GM19043 (cell line): ENCODE data around the gene BSCL2.
A peak's percentile ranks its signal among the peaks of the same experiment; 100 is the strongest.
"Not testable (repeated sequence)": the region's sequence is repeated elsewhere in the genome, so short reads cannot be mapped to it uniquely, and the experiment has no call there.

Experiments used
- ATAC-seq: cut with Tn5 transposase; IDR thresholded peaks from one replicate; pipeline ENCODE4 v1.9.1; 2021; ENCODE audit warnings: low read depth; ENCODE audit not compliant: unreplicated experiment

BSCL2 gene

GRCh38 chr11:62719302-62719978 is 12.2 kb upstream of the BSCL2 start:
- no peak for ATAC-seq

- no peak for ATAC-seq
Measured at GRCh38 chr11:62716816-62717215, 9.6 kb upstream of the BSCL2 start.

DNA sequence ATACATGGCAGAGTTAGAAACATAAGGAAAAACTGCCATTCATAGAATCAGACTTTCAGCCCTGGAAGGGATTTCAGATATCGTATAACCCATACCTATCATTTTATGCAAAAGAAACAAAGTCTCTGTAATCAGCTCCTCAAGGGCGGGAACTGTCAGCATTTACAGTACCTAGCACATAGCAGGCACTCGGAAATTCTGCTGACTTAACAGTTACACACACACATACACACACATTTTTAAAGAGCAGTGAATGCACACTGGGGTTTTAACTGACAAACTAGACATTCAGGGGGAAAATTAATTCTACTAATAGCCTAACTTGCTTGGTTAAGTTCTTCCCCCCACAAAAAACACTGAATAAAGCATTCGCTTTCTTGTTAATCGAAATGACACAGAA is 9.0 kb upstream of the BSCL2 start:
- no peak for ATAC-seq

DNA sequence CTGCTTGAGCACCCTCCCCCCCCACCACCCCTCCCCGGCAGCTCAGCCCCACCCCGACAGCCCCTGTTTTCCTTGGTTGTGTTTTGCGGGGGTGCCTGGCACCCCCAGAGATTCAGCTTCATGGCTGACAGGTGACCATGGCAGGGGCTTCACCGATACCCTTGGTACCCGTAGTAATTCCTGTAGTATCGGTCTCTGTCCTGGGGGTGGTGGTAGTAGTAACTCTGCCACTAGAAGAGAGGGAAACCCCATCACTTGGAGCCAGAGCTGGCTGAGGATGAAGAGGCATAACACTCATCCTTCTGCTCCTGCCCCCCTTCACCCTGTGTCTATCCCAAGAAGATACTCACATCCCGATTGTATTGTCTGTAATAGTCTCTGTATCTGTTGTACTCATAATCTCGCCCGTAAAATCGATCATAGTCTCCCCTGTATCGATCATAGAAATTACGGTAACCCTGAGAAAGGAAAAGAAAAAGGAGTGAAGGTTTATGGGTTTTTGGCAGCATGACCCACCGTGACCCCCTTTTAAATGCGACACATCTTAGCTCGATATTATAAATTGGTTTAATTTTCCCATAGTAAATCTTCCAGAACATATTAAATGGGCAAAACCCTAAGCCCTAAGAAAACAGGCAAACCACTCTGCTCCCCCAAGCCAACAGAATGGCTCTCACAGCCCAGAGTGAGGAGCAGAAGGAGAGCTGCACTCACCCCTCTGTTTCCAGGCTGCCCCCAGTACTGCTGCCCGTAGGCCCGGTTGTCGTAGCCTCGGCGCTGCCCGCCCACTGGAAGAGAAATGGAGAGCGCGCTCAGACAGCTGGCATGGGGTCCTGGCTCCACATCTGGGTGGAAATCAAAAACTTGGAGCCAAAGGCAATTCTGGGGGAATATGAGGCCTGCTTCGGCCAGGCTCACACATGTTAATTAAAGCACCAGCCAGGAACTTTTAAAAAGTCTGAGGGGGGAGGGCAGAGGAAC is 8.2 kb upstream of the BSCL2 start:
- ATAC-seq: no peak

DNA sequence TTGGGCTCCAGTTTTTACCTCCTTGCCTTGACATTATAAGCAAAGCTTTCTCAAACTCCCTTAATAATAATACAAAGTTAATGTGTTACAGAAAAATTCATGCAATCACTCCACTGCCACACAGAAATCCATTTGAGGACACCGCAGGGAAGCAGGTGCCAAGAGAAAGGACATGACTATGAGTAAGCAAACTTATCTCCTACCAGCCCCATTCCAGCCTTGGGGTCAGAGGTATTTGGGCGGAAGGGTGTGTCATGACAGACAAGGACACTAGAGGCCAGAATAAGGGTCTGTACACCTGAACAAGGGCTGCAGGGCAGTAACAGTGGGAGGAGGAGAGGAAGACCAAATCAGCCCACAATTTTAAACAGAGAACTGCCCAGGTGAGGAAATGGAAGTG is 6.1 kb upstream of the BSCL2 start:
- ATAC-seq: no peak

DNA sequence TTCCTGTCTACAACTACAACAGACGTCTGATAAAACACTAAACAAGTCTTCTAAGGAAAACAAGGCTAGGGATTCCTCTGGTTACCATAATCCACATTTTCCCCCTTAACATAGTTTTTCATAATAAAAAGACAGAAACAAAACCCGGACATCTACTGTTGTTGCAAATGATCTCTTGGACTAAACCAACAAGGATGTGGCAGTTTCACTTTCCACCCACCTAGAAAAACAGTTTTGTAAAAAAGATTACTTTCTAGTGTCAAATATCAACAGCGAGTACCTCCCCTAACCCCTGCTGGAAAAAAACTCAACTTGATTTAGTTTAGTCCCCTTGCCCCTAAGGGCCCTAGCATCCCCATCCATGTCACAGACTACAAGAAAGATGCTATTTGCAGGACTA is 5.6 kb upstream of the BSCL2 start:
- ATAC-seq: no peak

- no peak for ATAC-seq
Measured at GRCh38 chr11:62712276-62712812, 5.1 kb upstream of the BSCL2 start.

GRCh38 chr11:62710001-62710345 is 2.7 kb upstream of the BSCL2 start:
- no peak for ATAC-seq

DNA sequence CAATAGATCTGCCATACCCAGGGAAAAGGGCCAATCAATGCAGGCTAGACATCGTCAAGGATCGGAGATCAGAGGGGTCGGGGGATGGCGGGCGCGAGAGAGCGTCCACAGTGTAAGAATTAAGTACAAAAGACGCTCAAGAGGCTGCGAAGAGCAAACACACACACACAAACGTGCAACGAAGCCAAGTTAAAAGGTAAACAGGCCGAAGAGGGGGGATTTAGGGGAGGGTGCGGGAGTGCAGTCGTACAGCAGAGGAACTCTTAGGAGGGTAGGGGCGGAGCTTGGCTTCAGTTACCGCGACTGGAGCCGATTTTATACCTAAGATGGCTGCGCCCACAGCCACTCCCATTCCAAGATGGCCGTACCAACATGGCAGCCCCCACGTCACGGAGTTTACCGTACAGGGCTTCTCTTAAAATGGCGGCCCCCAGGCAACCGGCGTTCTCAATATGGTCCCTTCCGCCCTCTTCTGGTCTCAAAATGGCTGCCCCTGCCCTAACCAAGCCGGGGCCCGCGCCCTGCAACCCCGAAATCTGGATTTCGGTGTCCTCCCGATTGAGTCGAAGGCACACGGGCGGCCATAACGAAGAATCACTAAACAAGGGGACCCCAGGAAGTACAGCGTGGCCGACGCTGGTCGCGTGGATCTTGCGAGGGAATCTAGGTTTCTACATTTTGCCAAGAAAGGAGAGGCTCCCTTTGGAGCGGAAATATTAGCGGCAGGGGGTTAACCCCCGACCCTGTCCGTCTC is 2.2 kb upstream of the BSCL2 start:
- ATAC-seq: peak; percentile 70

GRCh38 chr11:62708793-62709192 is 1.6 kb upstream of the BSCL2 start:
- no peak for ATAC-seq

DNA sequence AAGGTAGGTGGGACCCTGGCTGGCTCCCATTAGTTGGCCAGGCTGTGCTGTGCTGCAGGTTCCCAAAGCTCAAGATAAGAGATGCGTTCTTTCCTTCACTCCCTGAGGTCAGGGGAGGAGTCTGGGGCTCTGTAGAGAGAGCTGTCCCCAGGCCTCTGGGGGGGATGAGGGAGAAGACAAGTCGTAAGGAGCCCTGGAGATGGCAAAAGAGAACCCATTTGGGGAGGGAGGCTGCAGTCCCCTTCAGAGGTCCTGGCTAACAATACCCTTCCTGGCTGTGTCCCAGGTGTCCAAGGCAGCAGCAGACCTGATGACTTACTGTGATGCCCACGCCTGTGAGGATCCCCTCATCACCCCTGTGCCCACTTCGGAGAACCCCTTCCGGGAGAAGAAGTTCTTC is 1.2 kb upstream of the BSCL2 start:
- ATAC-seq: no peak

- no peak for ATAC-seq
Measured at GRCh38 chr11:62706850-62707247, 375 bp downstream of the BSCL2 start.

DNA sequence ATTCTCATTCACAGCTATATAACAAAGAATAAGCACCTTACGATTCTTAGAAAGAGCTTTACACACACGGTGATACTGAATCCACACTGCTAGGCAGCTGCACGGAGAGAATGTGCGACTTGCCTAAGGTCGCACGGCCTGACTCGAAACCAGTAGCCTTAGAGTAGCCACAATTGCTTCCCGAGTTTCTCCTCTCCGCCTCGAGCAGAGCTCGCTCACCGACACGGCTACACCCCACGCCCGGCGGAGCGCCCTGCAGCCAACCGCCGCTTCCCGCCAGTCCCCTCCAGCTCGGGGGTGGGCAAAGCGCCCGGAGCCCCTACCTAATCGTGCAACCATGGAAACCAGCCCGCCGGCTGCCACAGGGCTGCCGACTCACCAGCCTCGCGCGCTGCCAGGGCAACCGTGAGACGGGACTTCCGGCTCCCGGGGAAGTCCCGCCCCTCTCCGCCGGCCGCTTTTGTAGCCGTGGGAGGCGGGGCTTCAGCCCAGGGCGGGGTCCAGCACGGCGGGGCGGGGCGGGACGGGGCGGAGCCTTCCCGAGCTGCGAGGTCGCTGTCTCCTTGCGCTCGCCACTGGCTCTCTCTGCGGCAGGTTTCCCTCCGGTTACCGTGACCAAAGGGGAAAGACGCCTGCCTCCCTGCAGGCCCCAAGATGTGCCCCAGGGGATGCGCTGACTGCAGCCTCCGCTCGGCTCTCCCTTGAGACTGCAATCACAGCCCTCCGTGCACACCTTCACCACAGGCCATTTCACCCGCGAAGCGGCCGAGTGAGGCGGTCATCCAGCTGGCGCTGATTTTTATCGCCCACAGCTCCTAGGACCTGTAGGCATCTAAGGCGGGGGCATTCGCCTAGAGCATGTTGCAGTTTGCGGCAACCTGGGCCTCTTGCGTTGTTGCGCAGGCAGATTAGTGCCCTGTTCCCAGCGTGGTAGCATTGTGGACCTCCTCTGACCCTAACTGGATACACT is 1.1 kb downstream of the BSCL2 start:
- peak; percentile 56 for ATAC-seq

DNA sequence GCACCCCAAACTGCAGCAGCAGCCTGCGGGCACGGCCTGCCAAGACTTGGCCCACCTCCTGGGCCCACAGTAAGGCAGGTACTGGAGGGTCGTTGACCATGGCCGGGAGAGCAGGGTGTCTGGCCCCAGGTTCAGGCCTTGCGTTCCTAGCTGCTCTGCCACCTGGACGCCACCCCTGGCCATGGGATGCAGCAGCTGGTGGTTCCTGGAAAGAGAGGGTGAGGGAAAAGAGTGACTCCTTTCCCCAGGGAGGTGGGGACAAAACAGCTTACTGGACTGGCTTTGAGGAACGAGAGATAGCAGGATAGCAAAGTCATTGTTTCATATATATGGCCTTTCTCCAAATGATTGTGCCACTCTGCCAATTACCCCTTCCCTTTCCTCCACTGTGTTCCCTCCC is 1.8 kb downstream of the BSCL2 start:
- no peak for ATAC-seq

DNA sequence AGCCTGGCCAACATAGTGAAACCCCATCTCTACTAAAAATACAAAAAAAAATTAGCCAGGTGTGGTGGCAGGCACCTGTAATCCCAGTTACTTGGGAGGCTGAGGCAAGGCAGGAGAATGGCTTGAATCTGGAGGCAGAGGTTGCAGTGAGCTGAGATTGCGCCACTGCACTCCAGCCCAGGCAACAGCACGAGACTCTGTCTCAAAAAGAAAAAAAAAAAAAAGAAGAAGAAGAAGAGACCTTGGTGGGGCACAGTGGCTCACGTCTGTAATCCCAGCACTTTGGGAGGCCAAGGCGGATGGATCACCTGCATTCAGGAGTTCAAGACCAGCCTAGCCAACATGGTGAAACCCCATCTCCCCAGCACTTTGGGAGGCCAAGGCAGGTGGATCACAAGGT is 3.3 kb downstream of the BSCL2 start:
- not testable (repeated sequence) for ATAC-seq

- ATAC-seq: no peak
Measured at GRCh38 chr11:62702246-62702645, 5.0 kb downstream of the BSCL2 start.

- ATAC-seq: no peak
Measured at GRCh38 chr11:62694455-62695167, 12.6 kb downstream of the BSCL2 start.

DNA sequence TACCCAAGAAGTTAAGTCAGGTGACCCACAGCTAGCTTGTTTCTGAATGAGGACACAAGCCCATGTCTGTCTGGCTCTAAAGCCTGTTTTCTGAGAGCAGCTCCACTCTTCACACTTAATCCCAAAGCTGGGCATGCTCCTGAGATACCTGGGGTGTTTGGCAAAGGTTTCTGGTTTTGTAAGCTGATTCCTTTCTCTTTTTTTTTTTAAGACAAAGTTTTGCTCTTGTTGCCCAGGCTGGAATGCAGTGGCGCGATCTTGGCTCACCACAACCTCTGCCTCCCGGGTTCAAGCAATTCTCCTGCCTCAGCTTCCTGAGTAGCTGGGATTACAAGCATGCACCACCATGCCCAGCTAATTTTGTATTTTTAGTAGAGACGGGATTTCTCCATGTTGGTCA is 13.6 kb downstream of the BSCL2 start:
- ATAC-seq: not testable (repeated sequence)
